K562 (cell line): ENCODE measurements around the gene SYMPK. TPM values are rescaled to one million over a fixed set of nuclear protein-coding genes. Genes with fewer than 3 reads are reported as not detected.

Experiments used
- BRD4 ChIP-seq: fragments of 200-600 bp; sonication (generic); IDR thresholded peaks from 2 replicates; pipeline ENCODE4 v1.6.1; 2017; ENCODE audit warnings: inconsistent platforms
- DDX20 ChIP-seq: fragments of 450-650 bp; IDR thresholded peaks from 2 replicates; pipeline ENCODE4 v1.6.1; 2016; ENCODE audit warnings: missing genetic modification characterization, low read depth, mild to moderate bottlenecking, missing compliant biosample characterization, moderate library complexity
- E2F1 ChIP-seq: sonication (generic); formaldehyde crosslinking; IDR thresholded peaks from 2 replicates; pipeline ENCODE4 v1.8.1; 2023; ENCODE audit warnings: mild to moderate bottlenecking, missing genetic modification reagents, moderate library complexity
- JUND ChIP-seq, 2 experiments: IDR thresholded peaks; 2 replicates in 1 of 2; 3 replicates in 1 of 2; pipeline ENCODE4 v1.6.1; 2011; ENCODE audit warnings: borderline replicate concordance in 2 of 2, low read depth in 2 of 2, low read length in 2 of 2, improper control_type of control experiment in 1 of 2, missing biosample characterization in 1 of 2, missing genetic modification characterization in 1 of 2, missing genetic modification reagents in 1 of 2
- MYNN ChIP-seq, 2 experiments: sonication (generic); formaldehyde crosslinking in 1 of 2; IDR thresholded peaks; 2 replicates each; pipeline versions ENCODE4 v1.5.0 to v1.6.1; 2016 to 2020; ENCODE audit warnings: antibody characterized with exemption in 1 of 2, missing genetic modification reagents in 1 of 2
- RBM15 ChIP-seq: fragments of 200-400 bp; formaldehyde crosslinking; IDR thresholded peaks from 2 replicates; pipeline ENCODE4 v1.6.1; 2018; ENCODE audit warnings: mild to moderate bottlenecking, low read length, moderate library complexity; ENCODE audit not compliant: insufficient read depth
- SLC30A9 ChIP-seq: fragments of 250-450 bp; sonication (Bioruptor Pico); IDR thresholded peaks from 2 replicates; pipeline ENCODE4 v1.8.0; 2022; ENCODE audit warnings: mild to moderate bottlenecking, moderate library complexity
- SRSF9 ChIP-seq: fragments of 200-400 bp; formaldehyde crosslinking; IDR thresholded peaks from 2 replicates; pipeline ENCODE4 v1.6.1; 2017; ENCODE audit warnings: low read depth, low read length, borderline replicate concordance
- ZBTB5 ChIP-seq: fragments of 450-650 bp; IDR thresholded peaks from 2 replicates; pipeline ENCODE4 v1.6.1; 2017; ENCODE audit warnings: antibody characterized with exemption
- ZNF140 ChIP-seq: fragments of 250-450 bp; sonication (Bioruptor Pico); IDR thresholded peaks from 2 replicates; pipeline ENCODE4 v1.8.0; 2021; ENCODE audit warnings: moderate library complexity, mild to moderate bottlenecking, inconsistent platforms
- ZNF224 ChIP-seq: sonication (generic); formaldehyde crosslinking; IDR thresholded peaks from 2 replicates; pipeline ENCODE4 v1.8.0; 2022; ENCODE audit warnings: mild to moderate bottlenecking, missing genetic modification reagents
- ZNF589 ChIP-seq: fragments of 200-800 bp; sonication (Bioruptor generic); IDR thresholded peaks from 2 replicates; pipeline ENCODE4 v1.6.1; 2016; ENCODE audit warnings: low read depth, missing genetic modification characterization, missing compliant biosample characterization
- polyA plus RNA-seq, 8 experiments: library from polyadenylated mRNA; depleted of rRNA in 4 of 8; stranded (reverse) in 5 of 8; unstranded in 3 of 8; fragments of >200 nt; fragmentation: Nextera tagmentation in 2 of 8; fragmentation: Illumina TruSeq in 1 of 8; extraction: Ambion mirVana in 2 of 8; extraction: Trizol in 1 of 8; gene quantifications; 2 replicates each; pipeline versions ENCODE4 v1.2.1 to v1.2.3, GENCODE V29; 2011 to 2014; ENCODE audit warnings: inconsistent platforms in 1 of 8, missing spikeins in 1 of 8
- total RNA-seq, 7 experiments: library from RNA; depleted of rRNA in 6 of 7; stranded (reverse); fragments of >200 nt in 6 of 7; fragmentation: Illumina TruSeq in 2 of 7; extraction: Trizol in 2 of 7; gene quantifications; 2 replicates each; pipeline versions ENCODE4 v1.2.1 to v1.2.3, GENCODE V29; 2011 to 2021; ENCODE audit warnings: low replicate concordance in 1 of 7
- TF ChIP-seq, protein P1 (sequence below), 3 experiments: IDR thresholded peaks in 2 of 3; conservative IDR thresholded peaks in 1 of 3; 2 replicates each; pipeline ENCODE4 v1.5.1; 2011 to 2012; ENCODE audit warnings: low read length in 3 of 3, mild to moderate bottlenecking in 3 of 3, control low read depth in 2 of 3, improper control_type of control experiment in 1 of 3, inconsistent platforms in 1 of 3, low read depth in 1 of 3, mixed read lengths in 1 of 3, moderate library complexity in 1 of 3; ENCODE audit not compliant: insufficient read depth in 2 of 3
- TF ChIP-seq, protein P2 (sequence below): fragments of 250-450 bp; sonication (Bioruptor Pico); IDR thresholded peaks from 2 replicates; pipeline ENCODE4 v1.8.0; 2022; ENCODE audit warnings: inconsistent platforms, mild to moderate bottlenecking, moderate library complexity, borderline replicate concordance
- TF ChIP-seq, protein P3 (sequence below): conservative IDR thresholded peaks from 2 replicates; pipeline ENCODE4 v1.6.1; 2011; ENCODE audit warnings: low read depth, mild to moderate bottlenecking, low read length; ENCODE audit not compliant: control insufficient read depth
- TF ChIP-seq, protein P4 (sequence below): sonication (generic); formaldehyde crosslinking; IDR thresholded peaks from 2 replicates; pipeline ENCODE4 v1.8.0; 2022; ENCODE audit warnings: mild to moderate bottlenecking, low read depth, missing genetic modification reagents

The SYMPK gene
- total and polyA plus RNA-seq, 9 of the 15 experiments (the other 6 are each of a cell fraction or from before 2014, with no cell fraction given): 0.73 to 95.5 (median 58.4) TPM

- TF ChIP-seq JUND (IDR thresholded peaks at IDR 0.05; ENCODE audit: borderline replicate concordance, low read depth, low read length) (peak; percentile 33; the same call in 1 of the 2 replicates), JUND (tag; IDR thresholded peaks at IDR 0.05; ENCODE audit: borderline replicate concordance, low read depth, low read length) (no peak), DDX20 (tag) (no peak), SRSF9 (no peak), BRD4 (no peak), ZNF140 (CRISPR knock-in tag) (no peak), ZNF589 (no peak), RBM15 (no peak), E2F1 (no peak), ZNF224 (CRISPR knock-in tag) (no peak), ZBTB5 (no peak), SLC30A9 (CRISPR knock-in tag) (no peak), MYNN (IDR thresholded peaks at IDR 0.05) (peak; percentile 79), MYNN (CRISPR knock-in tag; IDR thresholded peaks at IDR 0.05) (no peak)
- TF ChIP-seq, protein P1, sequence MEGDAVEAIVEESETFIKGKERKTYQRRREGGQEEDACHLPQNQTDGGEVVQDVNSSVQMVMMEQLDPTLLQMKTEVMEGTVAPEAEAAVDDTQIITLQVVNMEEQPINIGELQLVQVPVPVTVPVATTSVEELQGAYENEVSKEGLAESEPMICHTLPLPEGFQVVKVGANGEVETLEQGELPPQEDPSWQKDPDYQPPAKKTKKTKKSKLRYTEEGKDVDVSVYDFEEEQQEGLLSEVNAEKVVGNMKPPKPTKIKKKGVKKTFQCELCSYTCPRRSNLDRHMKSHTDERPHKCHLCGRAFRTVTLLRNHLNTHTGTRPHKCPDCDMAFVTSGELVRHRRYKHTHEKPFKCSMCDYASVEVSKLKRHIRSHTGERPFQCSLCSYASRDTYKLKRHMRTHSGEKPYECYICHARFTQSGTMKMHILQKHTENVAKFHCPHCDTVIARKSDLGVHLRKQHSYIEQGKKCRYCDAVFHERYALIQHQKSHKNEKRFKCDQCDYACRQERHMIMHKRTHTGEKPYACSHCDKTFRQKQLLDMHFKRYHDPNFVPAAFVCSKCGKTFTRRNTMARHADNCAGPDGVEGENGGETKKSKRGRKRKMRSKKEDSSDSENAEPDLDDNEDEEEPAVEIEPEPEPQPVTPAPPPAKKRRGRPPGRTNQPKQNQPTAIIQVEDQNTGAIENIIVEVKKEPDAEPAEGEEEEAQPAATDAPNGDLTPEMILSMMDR (IDR thresholded peaks at IDR 0.05 in 2 of 3, conservative IDR thresholded peaks at IDR 0.05 in 1 of 3; ENCODE audit: insufficient read depth in 2 of 3, low read depth in 1 of 3, low read length in 3 of 3): peak; percentile 83 to 91 (median 91)
- TF ChIP-seq, protein P2, sequence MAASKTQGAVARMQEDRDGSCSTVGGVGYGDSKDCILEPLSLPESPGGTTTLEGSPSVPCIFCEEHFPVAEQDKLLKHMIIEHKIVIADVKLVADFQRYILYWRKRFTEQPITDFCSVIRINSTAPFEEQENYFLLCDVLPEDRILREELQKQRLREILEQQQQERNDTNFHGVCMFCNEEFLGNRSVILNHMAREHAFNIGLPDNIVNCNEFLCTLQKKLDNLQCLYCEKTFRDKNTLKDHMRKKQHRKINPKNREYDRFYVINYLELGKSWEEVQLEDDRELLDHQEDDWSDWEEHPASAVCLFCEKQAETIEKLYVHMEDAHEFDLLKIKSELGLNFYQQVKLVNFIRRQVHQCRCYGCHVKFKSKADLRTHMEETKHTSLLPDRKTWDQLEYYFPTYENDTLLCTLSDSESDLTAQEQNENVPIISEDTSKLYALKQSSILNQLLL (CRISPR knock-in tag): no peak
- TF ChIP-seq, protein P3, sequence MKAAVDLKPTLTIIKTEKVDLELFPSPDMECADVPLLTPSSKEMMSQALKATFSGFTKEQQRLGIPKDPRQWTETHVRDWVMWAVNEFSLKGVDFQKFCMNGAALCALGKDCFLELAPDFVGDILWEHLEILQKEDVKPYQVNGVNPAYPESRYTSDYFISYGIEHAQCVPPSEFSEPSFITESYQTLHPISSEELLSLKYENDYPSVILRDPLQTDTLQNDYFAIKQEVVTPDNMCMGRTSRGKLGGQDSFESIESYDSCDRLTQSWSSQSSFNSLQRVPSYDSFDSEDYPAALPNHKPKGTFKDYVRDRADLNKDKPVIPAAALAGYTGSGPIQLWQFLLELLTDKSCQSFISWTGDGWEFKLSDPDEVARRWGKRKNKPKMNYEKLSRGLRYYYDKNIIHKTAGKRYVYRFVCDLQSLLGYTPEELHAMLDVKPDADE: 0 out of 2 replicates have a peak, but pooled peaks have one; percentile 6
- TF ChIP-seq, protein P4, sequence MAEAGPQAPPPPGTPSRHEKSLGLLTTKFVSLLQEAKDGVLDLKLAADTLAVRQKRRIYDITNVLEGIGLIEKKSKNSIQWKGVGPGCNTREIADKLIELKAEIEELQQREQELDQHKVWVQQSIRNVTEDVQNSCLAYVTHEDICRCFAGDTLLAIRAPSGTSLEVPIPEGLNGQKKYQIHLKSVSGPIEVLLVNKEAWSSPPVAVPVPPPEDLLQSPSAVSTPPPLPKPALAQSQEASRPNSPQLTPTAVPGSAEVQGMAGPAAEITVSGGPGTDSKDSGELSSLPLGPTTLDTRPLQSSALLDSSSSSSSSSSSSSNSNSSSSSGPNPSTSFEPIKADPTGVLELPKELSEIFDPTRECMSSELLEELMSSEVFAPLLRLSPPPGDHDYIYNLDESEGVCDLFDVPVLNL: no peak
Observed at GRCh38 chr19:45770192-45771101, 92.5 kb downstream of the SYMPK start (continued).
